Activated CD8-positive, alpha-beta T cell treated with anti-CD3 and anti-CD28 coated beads for 36 hours (primary cell): Measurements from ENCODE around the gene HMCN2. TPM values are rescaled to one million over a fixed set of nuclear protein-coding genes. Genes with fewer than 3 reads are reported as not detected.

Source experiments
- ATAC-seq: fragments of 200-7000 bp; cut with Tn5 transposase; one replicate; pipeline ENCODE4 v1.10.0; 2021; ENCODE audit warnings: mild to moderate bottlenecking, moderate library complexity
- CTCF ChIA-PET: fragments of 350-600 bp; sonication (Branson Sonifier 250); formaldehyde crosslinking; loops from one replicate; lab custom pipeline; 2021; ENCODE audit warnings: antibody characterized with exemption; lab: Charles Lee
- POLR2A ChIA-PET: fragments of 350-600 bp; sonication (Branson Sonifier 250); formaldehyde crosslinking; loops from one replicate; lab custom pipeline; 2021; ENCODE audit warnings: antibody characterized with exemption; lab: Charles Lee
- DNase-seq: peaks from one replicate; pipeline ENCODE4 v3.0.0-alpha.2; 2020
- H3K27ac Mint-ChIP-seq: one replicate; pipeline ENCODE4 v1.8.0; 2021; ENCODE audit warnings: mild to moderate bottlenecking, mixed read lengths
- H3K27me3 Mint-ChIP-seq: one replicate; pipeline ENCODE4 v1.8.0; 2021; ENCODE audit warnings: mixed read lengths
- H3K36me3 Mint-ChIP-seq: one replicate; pipeline ENCODE4 v1.8.0; 2021; ENCODE audit warnings: low read depth, mixed read lengths
- H3K4me1 Mint-ChIP-seq: one replicate; pipeline ENCODE4 v1.8.0; 2021; ENCODE audit warnings: low read depth, mixed read lengths
- H3K4me3 Mint-ChIP-seq: one replicate; pipeline ENCODE4 v1.8.0; 2021; ENCODE audit warnings: mild to moderate bottlenecking, moderate library complexity, mixed read lengths
- H3K9me3 Mint-ChIP-seq: one replicate; pipeline ENCODE4 v1.8.0; 2021; ENCODE audit warnings: mixed read lengths
- intact Hi-C: fragments of 100-400 bp; cut with micrococcal nuclease; formaldehyde crosslinking; loops from one replicate; pipeline ENCODE4 v1.10.0; 2022
- total RNA-seq, 2 experiments: library from RNA; stranded (reverse); gene quantifications; one replicate each; pipeline ENCODE4 v1.2.3, GENCODE V29; 2021
- TF ChIP-seq, protein P1 (sequence below): fragments of 200-600 bp; IDR thresholded peaks from one replicate; pipeline ENCODE4 v1.8.0; 2022; ENCODE audit warnings: antibody characterized with exemption, mild to moderate bottlenecking

Gene HMCN2
- total RNA-seq, 2 experiments from 2014 or later: not detected

GRCh38 chr9:130431536-130432303 is 166.2 kb downstream of the HMCN2 start:
- Mint-ChIP-seq H3K27ac (no peak overlapping the region), H3K4me3 (no peak overlapping the region), H3K27me3 (peaks cover 30% of the 10 kb centered on the region), H3K9me3 (no peaks in the 10 kb centered on the region), H3K4me1 (peaks cover 9% of the 10 kb centered on the region), H3K36me3 (no peaks in the 10 kb centered on the region)
- DNase-seq: no peak
- intact Hi-C loops: no loop called here
- TF ChIP-seq, protein P1, sequence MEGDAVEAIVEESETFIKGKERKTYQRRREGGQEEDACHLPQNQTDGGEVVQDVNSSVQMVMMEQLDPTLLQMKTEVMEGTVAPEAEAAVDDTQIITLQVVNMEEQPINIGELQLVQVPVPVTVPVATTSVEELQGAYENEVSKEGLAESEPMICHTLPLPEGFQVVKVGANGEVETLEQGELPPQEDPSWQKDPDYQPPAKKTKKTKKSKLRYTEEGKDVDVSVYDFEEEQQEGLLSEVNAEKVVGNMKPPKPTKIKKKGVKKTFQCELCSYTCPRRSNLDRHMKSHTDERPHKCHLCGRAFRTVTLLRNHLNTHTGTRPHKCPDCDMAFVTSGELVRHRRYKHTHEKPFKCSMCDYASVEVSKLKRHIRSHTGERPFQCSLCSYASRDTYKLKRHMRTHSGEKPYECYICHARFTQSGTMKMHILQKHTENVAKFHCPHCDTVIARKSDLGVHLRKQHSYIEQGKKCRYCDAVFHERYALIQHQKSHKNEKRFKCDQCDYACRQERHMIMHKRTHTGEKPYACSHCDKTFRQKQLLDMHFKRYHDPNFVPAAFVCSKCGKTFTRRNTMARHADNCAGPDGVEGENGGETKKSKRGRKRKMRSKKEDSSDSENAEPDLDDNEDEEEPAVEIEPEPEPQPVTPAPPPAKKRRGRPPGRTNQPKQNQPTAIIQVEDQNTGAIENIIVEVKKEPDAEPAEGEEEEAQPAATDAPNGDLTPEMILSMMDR: no peak
- ChIA-PET CTCF (interaction anchor here (0.6 to 1.2 kb wide), 2 partner anchors 29 to 179 kb away, joined by 3 read pairs; no protein-coding TSS in a partner anchor), POLR2A (interaction anchor here (0.6 kb wide), 1 partner anchor 1094 kb away, joined by 3 read pairs; no protein-coding TSS in a partner anchor)
- no peak for ATAC-seq

GRCh38 chr9:130432362-130432761 is 166.8 kb downstream of the HMCN2 start:
- intact Hi-C loops: no loop called here
- Mint-ChIP-seq H3K4me3 (no peak overlapping the region), H3K9me3 (no peaks in the 10 kb centered on the region), H3K36me3 (no peaks in the 10 kb centered on the region), H3K27me3 (peaks cover 35% of the 10 kb centered on the region), H3K27ac (no peak overlapping the region), H3K4me1 (peaks cover 9% of the 10 kb centered on the region)
- DNase-seq (no peak), ATAC-seq (no peak)
- TF ChIP-seq, protein P1: no peak
- CTCF ChIA-PET: interaction anchor here (0.6 to 1.2 kb wide), 2 partner anchors 28 to 179 kb away, joined by 3 read pairs; no protein-coding TSS in a partner anchor
- POLR2A ChIA-PET: no interaction called here

DNA sequence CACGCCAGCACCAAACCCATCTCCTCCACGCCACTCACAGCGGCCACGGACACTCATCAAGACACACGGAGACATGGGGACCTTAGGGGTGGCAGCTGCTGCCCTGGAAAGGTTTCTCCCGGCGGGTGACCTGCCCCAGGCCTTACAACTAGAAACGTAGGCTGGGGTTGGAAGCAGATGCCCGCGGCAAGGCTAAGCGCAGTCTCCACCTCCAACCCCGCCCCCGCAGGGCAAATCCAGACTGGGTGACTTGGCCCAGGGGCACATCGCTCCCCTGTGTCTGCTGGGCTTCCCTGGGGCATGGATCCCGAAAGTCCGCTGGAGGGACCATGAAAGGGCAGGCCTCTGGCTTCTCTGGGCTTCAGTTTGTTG is 167.2 kb downstream of the HMCN2 start:
- H3K36me3 Mint-ChIP-seq: no peaks in the 10 kb centered on the region
- CTCF ChIA-PET: no interaction called here
- H3K4me1 Mint-ChIP-seq: peaks cover 9% of the 10 kb centered on the region
- H3K27me3 Mint-ChIP-seq: peaks cover 37% of the 10 kb centered on the region
- ATAC-seq: peak; percentile 6
- no peaks in the 10 kb centered on the region for H3K9me3 Mint-ChIP-seq
- TF ChIP-seq, protein P1: no peak
- no peak for DNase-seq
- intact Hi-C loops: no loop called here
- H3K4me3 Mint-ChIP-seq: peak overlapping the region; percentile 10
- POLR2A ChIA-PET: no interaction called here
- no peak overlapping the region for H3K27ac Mint-ChIP-seq

GRCh38 chr9:130433168-130433946 is 167.8 kb downstream of the HMCN2 start:
- no peaks in the 10 kb centered on the region for H3K36me3 Mint-ChIP-seq
- DNase-seq (peak; percentile 66), ATAC-seq (peak; percentile 98)
- POLR2A ChIA-PET: no interaction called here
- intact Hi-C loops: no loop called here
- H3K9me3 Mint-ChIP-seq: no peaks in the 10 kb centered on the region
- TF ChIP-seq, protein P1: peak; percentile 94
- peaks cover 9% of the 10 kb centered on the region for H3K4me1 Mint-ChIP-seq
- no peak overlapping the region for H3K27ac Mint-ChIP-seq
- CTCF ChIA-PET: interaction anchor here (1.1 kb wide), 1 partner anchor 10 kb away, joined by 3 read pairs; no protein-coding TSS in a partner anchor
- peak overlapping the region; percentile 10 for H3K4me3 Mint-ChIP-seq
- peaks cover 37% of the 10 kb centered on the region for H3K27me3 Mint-ChIP-seq
